Gastroesophageal sphincter (tissue), 3 donors: ENCODE measurements around the gene ARX.

Experiments
- CTCF ChIP-seq, 4 experiments: fragments of 200-600 bp in 2 of 4; fragments of 450-650 bp in 2 of 4; sonication (generic) in 1 of 4; IDR thresholded peaks; one replicate each; pipeline ENCODE4 v1.5.1; 2017 to 2019; ENCODE audit warnings: antibody characterized with exemption in 4 of 4, mild to moderate bottlenecking in 2 of 4, moderate library complexity in 2 of 4
- POLR2A ChIP-seq, 2 donors: fragments of 450-650 bp; IDR thresholded peaks; one replicate each; pipeline ENCODE4 v1.6.1; 2017; ENCODE audit warnings: antibody characterized with exemption in 2 of 2, mild to moderate bottlenecking in 2 of 2, moderate library complexity in 1 of 2
- POLR2AphosphoS5 ChIP-seq: sonication (generic); formaldehyde crosslinking; IDR thresholded peaks from one replicate; pipeline ENCODE4 v1.6.1; 2017; ENCODE audit warnings: antibody characterized with exemption

- no peak for TF ChIP-seq CTCF (IDR thresholded peaks at IDR 0.05)
- no peak for TF ChIP-seq POLR2A (IDR thresholded peaks at IDR 0.05)
- TF ChIP-seq POLR2AphosphoS5: no peak
Measured at GRCh38 chrX:24969812-24970211, 46.0 kb downstream of the ARX start.
